ENCODE results near the gene EFHC1.

EFHC1 gene

DNA sequence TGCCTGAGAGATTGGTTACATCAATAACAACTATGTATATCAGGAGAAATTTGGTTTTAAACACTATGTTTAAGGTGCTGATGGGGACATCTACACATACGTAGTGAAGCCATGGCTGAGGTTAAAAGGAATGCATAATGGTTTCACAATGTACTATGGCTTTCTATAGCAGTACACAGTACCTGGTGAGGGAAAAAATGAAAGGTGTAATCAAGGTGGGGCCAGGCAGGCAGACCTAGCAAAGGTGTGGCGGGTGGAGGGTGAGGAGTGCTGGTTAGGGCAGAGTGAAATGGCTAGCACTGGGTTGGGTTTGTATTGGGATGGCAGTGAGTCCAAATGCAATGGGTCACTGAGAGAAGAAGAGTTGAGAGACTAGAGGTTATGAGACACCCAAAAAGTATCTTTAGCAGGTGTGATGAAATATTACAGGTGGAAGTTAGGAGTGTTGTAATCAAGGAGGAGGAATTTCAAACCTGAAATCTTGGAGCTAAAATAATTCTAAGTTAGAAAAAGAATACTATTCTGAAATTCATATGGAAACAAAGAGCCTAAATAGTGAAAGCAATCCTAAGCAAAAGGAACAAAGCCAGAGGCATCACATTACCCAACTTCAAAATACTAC, 35.9 kb upstream of the EFHC1 start:
- TF ChIP-seq FOXP2 (optimal IDR thresholded peaks at IDR 0.05; ENCODE audit: borderline replicate concordance, extremely low read depth, extremely low read length, insufficient read depth) = no peak
- TF ChIP-seq SIN3A (IDR thresholded peaks at IDR 0.05; ENCODE audit: borderline replicate concordance, insufficient read depth, low read length) = no peak
- TF ChIP-seq, protein P1, sequence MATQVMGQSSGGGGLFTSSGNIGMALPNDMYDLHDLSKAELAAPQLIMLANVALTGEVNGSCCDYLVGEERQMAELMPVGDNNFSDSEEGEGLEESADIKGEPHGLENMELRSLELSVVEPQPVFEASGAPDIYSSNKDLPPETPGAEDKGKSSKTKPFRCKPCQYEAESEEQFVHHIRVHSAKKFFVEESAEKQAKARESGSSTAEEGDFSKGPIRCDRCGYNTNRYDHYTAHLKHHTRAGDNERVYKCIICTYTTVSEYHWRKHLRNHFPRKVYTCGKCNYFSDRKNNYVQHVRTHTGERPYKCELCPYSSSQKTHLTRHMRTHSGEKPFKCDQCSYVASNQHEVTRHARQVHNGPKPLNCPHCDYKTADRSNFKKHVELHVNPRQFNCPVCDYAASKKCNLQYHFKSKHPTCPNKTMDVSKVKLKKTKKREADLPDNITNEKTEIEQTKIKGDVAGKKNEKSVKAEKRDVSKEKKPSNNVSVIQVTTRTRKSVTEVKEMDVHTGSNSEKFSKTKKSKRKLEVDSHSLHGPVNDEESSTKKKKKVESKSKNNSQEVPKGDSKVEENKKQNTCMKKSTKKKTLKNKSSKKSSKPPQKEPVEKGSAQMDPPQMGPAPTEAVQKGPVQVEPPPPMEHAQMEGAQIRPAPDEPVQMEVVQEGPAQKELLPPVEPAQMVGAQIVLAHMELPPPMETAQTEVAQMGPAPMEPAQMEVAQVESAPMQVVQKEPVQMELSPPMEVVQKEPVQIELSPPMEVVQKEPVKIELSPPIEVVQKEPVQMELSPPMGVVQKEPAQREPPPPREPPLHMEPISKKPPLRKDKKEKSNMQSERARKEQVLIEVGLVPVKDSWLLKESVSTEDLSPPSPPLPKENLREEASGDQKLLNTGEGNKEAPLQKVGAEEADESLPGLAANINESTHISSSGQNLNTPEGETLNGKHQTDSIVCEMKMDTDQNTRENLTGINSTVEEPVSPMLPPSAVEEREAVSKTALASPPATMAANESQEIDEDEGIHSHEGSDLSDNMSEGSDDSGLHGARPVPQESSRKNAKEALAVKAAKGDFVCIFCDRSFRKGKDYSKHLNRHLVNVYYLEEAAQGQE (IDR thresholded peaks at IDR 0.05; ENCODE audit: insufficient read depth in 1 of 2, low read depth in 2 of 2, low read length in 2 of 2) = no peak
- TF ChIP-seq TAF1 (IDR thresholded peaks at IDR 0.05; ENCODE audit: borderline replicate concordance, insufficient read depth, low read length) = no peak
- TF ChIP-seq POLR2AphosphoS5 (IDR thresholded peaks at IDR 0.05; ENCODE audit: low read depth, low read length) = no peak

DNA sequence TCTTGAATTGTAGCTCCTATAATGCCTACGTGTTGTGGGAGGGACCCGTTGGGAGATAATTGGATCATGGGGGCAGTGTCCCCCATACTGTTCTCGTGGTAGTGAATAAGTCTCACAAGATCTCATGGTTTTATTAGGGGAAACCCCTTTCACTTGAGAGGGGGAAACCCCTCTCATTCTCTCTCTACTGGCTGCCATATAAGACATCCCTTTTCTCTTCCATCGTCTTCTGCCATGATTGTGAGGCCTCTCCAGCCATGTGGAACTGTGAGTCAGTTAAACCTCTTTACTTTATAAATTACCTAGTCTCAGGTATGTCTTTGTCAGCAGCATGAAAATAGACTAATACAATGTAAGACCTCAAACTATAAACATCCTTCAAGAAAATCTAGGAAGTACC, 35.1 kb upstream of the EFHC1 start:
- no peak for TF ChIP-seq TAF1 (IDR thresholded peaks at IDR 0.05; ENCODE audit: borderline replicate concordance, insufficient read depth, low read length)
- TF ChIP-seq FOXP2 (optimal IDR thresholded peaks at IDR 0.05; ENCODE audit: borderline replicate concordance, extremely low read depth, extremely low read length, insufficient read depth) = no peak
- TF ChIP-seq, protein P1 (IDR thresholded peaks at IDR 0.05; ENCODE audit: insufficient read depth in 1 of 2, low read depth in 2 of 2, low read length in 2 of 2) = no peak
- TF ChIP-seq POLR2AphosphoS5 (IDR thresholded peaks at IDR 0.05; ENCODE audit: low read depth, low read length) = no peak
- TF ChIP-seq SIN3A (IDR thresholded peaks at IDR 0.05; ENCODE audit: borderline replicate concordance, insufficient read depth, low read length) = no peak

DNA sequence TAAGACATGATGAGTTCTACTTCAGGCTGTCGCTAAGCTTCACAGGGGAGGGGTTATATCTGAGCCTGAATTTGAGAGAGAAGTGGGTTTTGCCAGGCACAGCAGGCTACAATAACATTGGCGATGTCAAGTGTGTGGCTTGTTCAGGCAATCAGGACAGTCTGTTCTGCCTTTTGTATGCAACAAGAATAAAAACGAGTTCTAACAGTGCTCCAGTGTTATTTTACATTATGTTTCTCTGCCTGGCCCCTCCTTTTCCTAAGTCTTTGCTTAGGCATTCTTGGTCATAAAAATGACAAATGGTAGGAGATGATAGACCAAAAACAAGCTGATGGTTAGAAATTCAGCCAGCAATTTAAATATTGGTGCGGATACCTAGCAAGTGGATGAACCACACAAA, 31.4 kb upstream of the EFHC1 start:
- TF ChIP-seq SIN3A (IDR thresholded peaks at IDR 0.05; ENCODE audit: borderline replicate concordance, insufficient read depth, low read length) = no peak
- TF ChIP-seq FOXP2 (optimal IDR thresholded peaks at IDR 0.05; ENCODE audit: borderline replicate concordance, extremely low read depth, extremely low read length, insufficient read depth) = no peak
- TF ChIP-seq, protein P1 (IDR thresholded peaks at IDR 0.05; ENCODE audit: insufficient read depth in 1 of 2, low read depth in 2 of 2, low read length in 2 of 2) = no peak
- TF ChIP-seq TAF1 (IDR thresholded peaks at IDR 0.05; ENCODE audit: borderline replicate concordance, insufficient read depth, low read length) = no peak
- TF ChIP-seq POLR2AphosphoS5 (IDR thresholded peaks at IDR 0.05; ENCODE audit: low read depth, low read length) = no peak

DNA sequence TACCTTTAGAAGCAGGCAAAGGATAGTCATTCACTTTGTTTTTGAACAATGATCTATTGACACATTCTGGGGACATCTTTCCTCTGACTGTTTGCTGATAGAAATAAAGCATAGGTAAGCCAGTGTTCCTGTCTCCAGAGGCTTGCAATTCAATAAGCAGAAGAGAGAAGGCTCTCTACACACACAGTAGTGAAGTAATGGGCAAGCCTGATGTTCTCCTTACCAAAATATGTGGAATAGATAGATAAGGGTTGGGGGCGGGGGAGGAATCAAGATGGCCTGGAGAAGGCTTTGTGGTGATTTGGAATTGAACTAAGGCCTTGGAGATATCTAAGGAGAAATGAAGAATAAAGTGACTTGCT, 30.9 kb upstream of the EFHC1 start:
- TF ChIP-seq POLR2AphosphoS5 (IDR thresholded peaks at IDR 0.05; ENCODE audit: low read depth, low read length) (no peak), FOXP2 (optimal IDR thresholded peaks at IDR 0.05; ENCODE audit: borderline replicate concordance, extremely low read depth, extremely low read length, insufficient read depth) (no peak), SIN3A (IDR thresholded peaks at IDR 0.05; ENCODE audit: borderline replicate concordance, insufficient read depth, low read length) (no peak), TAF1 (IDR thresholded peaks at IDR 0.05; ENCODE audit: borderline replicate concordance, insufficient read depth, low read length) (no peak)
- TF ChIP-seq, protein P1 (IDR thresholded peaks at IDR 0.05; ENCODE audit: insufficient read depth in 1 of 2, low read depth in 2 of 2, low read length in 2 of 2) = no peak
